HepG2 (cell line): ENCODE measurements around the gene MT1G. TPM values are rescaled to one million over a fixed set of nuclear protein-coding genes. Genes with fewer than 3 reads are reported as not detected.

Experiments used
- HOXA7 ChIP-seq: sonication (generic); formaldehyde crosslinking; IDR thresholded peaks from 2 replicates; pipeline ENCODE4 v1.8.1; 2022; ENCODE audit warnings: mild to moderate bottlenecking, missing genetic modification reagents, moderate library complexity
- IKZF4 ChIP-seq: sonication (generic); formaldehyde crosslinking; IDR thresholded peaks from 2 replicates; pipeline ENCODE4 v1.5.1; 2020; ENCODE audit warnings: borderline replicate concordance, mild to moderate bottlenecking, low read depth, missing genetic modification reagents; ENCODE audit errors: not compliant biosample characterization
- JUND ChIP-seq: sonication (generic); formaldehyde crosslinking; IDR thresholded peaks from 2 replicates; pipeline ENCODE4 v1.8.0; 2022; ENCODE audit warnings: mild to moderate bottlenecking, missing genetic modification reagents
- LCORL ChIP-seq, 2 experiments: fragments of 450-650 bp in 1 of 2; sonication (generic) in 1 of 2; formaldehyde crosslinking in 1 of 2; IDR thresholded peaks; 2 replicates each; pipeline versions ENCODE4 v1.5.0 to v1.6.1; 2017 to 2020; ENCODE audit warnings: antibody characterized with exemption in 1 of 2, missing genetic modification reagents in 1 of 2
- NONO ChIP-seq, 2 experiments: fragments of 450-650 bp in 1 of 2; sonication (generic) in 1 of 2; formaldehyde crosslinking in 1 of 2; IDR thresholded peaks in 1 of 2; conservative IDR thresholded peaks in 1 of 2; 2 replicates each; pipeline versions ENCODE4 v1.6.1 to v1.8.0; 2017 to 2022; ENCODE audit warnings: mild to moderate bottlenecking in 1 of 2, missing genetic modification reagents in 1 of 2, moderate library complexity in 1 of 2
- PAX8 ChIP-seq: sonication (generic); formaldehyde crosslinking; IDR thresholded peaks from 2 replicates; pipeline ENCODE4 v1.8.0; 2022; ENCODE audit warnings: mild to moderate bottlenecking, missing genetic modification reagents, borderline replicate concordance
- REL ChIP-seq: sonication (generic); formaldehyde crosslinking; conservative IDR thresholded peaks from 2 replicates; pipeline ENCODE4 v1.8.0; 2022; ENCODE audit warnings: mild to moderate bottlenecking, missing genetic modification reagents, moderate library complexity
- RFX1 ChIP-seq: fragments of 450-650 bp; IDR thresholded peaks from 2 replicates; pipeline ENCODE4 v1.6.1; 2017
- SMAD1 ChIP-seq: sonication (generic); formaldehyde crosslinking; IDR thresholded peaks from 2 replicates; pipeline ENCODE4 v1.4.0; 2020; ENCODE audit warnings: missing genetic modification reagents, low read depth, mild to moderate bottlenecking, borderline replicate concordance
- TBX2 ChIP-seq: sonication (generic); formaldehyde crosslinking; IDR thresholded peaks from 2 replicates; pipeline ENCODE4 v1.5.0; 2020; ENCODE audit warnings: missing genetic modification reagents, mild to moderate bottlenecking, borderline replicate concordance
- ZNF138 ChIP-seq: sonication (generic); formaldehyde crosslinking; IDR thresholded peaks from 2 replicates; pipeline ENCODE4 v1.5.0; 2020; ENCODE audit warnings: mild to moderate bottlenecking, low read depth, missing genetic modification reagents
- ZNF567 ChIP-seq: sonication (generic); formaldehyde crosslinking; IDR thresholded peaks from 2 replicates; pipeline ENCODE4 v1.8.1; 2023; ENCODE audit warnings: mild to moderate bottlenecking, missing genetic modification reagents, borderline replicate concordance
- ZNF598 ChIP-seq: sonication (generic); formaldehyde crosslinking; IDR thresholded peaks from 2 replicates; pipeline ENCODE4 v1.5.1; 2020; ENCODE audit warnings: mild to moderate bottlenecking, missing genetic modification reagents, borderline replicate concordance
- ZNF652 ChIP-seq: IDR thresholded peaks from 2 replicates; pipeline ENCODE4 v1.6.1; 2016; ENCODE audit warnings: low read depth, borderline replicate concordance
- ZNF792 ChIP-seq: IDR thresholded peaks from 2 replicates; pipeline ENCODE4 v1.6.1; 2016
- polyA plus RNA-seq, 8 experiments: library from polyadenylated mRNA; depleted of rRNA in 3 of 8; stranded (reverse) in 7 of 8; unstranded in 1 of 8; fragments of >200 nt; fragmentation: Illumina TruSeq in 4 of 8; extraction: Trizol in 4 of 8; gene quantifications; 2 replicates each; pipeline versions ENCODE4 v1.2.1 to v1.2.3, GENCODE V29; 2011 to 2016; ENCODE audit warnings: low read depth in 4 of 8, missing spikeins in 1 of 8, mixed read lengths in 1 of 8; ENCODE audit not compliant: insufficient read depth in 1 of 8
- total RNA-seq, 5 experiments: library from RNA; depleted of rRNA; stranded (reverse); fragments of >200 nt; fragmentation: Illumina TruSeq; extraction: Trizol; gene quantifications; 2 replicates each; pipeline ENCODE4 v1.2.3, GENCODE V29; 2016; ENCODE audit warnings: low read depth in 1 of 5
- TF ChIP-seq, protein P1 (sequence below): IDR thresholded peaks from 2 replicates; pipeline ENCODE4 v1.6.1; 2012; ENCODE audit warnings: low read length, improper control_type of control experiment
- TF ChIP-seq, protein P2 (sequence below): sonication (generic); formaldehyde crosslinking; IDR thresholded peaks from 2 replicates; pipeline ENCODE4 v1.5.0; 2020; ENCODE audit warnings: missing genetic modification reagents
- TF ChIP-seq, protein P3 (sequence below): sonication (generic); formaldehyde crosslinking; conservative IDR thresholded peaks from 2 replicates; pipeline ENCODE4 v1.4.0; 2020; ENCODE audit warnings: missing genetic modification reagents
- TF ChIP-seq, protein P4 (sequence below): sonication (generic); formaldehyde crosslinking; IDR thresholded peaks from 2 replicates; pipeline ENCODE4 v1.5.0; 2020; ENCODE audit warnings: missing genetic modification reagents
- TF ChIP-seq, protein P5 (sequence below): sonication (generic); formaldehyde crosslinking; IDR thresholded peaks from 2 replicates; pipeline ENCODE4 v1.5.0; 2020; ENCODE audit warnings: missing genetic modification reagents

MT1G gene
- total and polyA plus RNA-seq, 2 of the 13 experiments (the other 11 are each of a cell fraction or from before 2014, with no cell fraction given): 3.6 to 377 TPM

DNA sequence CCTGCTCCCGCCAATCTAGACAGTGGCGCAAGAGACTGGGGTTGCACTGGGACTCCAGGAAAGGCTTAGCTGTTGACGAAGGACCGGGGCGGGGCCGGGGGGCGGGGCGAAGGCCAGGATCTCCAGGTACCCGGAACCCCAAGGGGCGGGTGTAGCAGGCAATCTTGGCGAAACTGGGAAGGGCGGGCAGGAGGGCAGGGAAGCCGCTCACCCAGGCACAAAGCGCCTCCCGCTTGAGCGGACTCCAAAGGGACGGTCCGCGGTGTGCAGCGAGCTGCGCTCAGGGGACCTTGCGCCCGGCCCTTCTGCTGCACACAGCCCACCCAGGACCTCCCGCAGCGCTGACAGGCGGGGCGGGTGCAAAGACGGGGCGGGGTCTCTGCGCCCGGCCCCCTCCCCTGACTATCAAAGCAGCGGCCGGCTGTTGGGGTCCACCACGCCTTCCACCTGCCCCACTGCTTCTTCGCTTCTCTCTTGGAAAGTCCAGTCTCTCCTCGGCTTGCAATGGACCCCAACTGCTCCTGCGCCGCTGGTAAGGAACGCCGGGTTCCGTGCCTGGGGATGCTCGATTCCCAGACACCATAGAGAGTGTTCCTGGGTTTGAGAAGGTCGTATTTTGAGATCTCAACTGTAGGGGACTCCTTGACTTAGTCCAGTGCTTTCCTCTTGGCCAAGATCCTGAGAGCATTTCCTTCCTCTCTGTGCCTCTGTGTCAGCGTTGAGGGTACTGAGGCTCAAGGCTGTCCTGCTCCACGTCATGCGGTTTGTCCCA lies 10.1 kb downstream of the MT1G start, which contains the start of gene MT1F (continued):
- no peak for TF ChIP-seq LCORL (IDR thresholded peaks at IDR 0.05)
- TF ChIP-seq LCORL (CRISPR knock-in tag; IDR thresholded peaks at IDR 0.05): peak; percentile 31; the same call in 1 of the 2 replicates
- TF ChIP-seq ZNF567 (CRISPR knock-in tag): no peak
- TF ChIP-seq RFX1: no peak
- TF ChIP-seq ZNF652: no peak
- TF ChIP-seq, protein P1, sequence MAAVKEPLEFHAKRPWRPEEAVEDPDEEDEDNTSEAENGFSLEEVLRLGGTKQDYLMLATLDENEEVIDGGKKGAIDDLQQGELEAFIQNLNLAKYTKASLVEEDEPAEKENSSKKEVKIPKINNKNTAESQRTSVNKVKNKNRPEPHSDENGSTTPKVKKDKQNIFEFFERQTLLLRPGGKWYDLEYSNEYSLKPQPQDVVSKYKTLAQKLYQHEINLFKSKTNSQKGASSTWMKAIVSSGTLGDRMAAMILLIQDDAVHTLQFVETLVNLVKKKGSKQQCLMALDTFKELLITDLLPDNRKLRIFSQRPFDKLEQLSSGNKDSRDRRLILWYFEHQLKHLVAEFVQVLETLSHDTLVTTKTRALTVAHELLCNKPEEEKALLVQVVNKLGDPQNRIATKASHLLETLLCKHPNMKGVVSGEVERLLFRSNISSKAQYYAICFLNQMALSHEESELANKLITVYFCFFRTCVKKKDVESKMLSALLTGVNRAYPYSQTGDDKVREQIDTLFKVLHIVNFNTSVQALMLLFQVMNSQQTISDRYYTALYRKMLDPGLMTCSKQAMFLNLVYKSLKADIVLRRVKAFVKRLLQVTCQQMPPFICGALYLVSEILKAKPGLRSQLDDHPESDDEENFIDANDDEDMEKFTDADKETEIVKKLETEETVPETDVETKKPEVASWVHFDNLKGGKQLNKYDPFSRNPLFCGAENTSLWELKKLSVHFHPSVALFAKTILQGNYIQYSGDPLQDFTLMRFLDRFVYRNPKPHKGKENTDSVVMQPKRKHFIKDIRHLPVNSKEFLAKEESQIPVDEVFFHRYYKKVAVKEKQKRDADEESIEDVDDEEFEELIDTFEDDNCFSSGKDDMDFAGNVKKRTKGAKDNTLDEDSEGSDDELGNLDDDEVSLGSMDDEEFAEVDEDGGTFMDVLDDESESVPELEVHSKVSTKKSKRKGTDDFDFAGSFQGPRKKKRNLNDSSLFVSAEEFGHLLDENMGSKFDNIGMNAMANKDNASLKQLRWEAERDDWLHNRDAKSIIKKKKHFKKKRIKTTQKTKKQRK: no peak
- TF ChIP-seq, protein P2, sequence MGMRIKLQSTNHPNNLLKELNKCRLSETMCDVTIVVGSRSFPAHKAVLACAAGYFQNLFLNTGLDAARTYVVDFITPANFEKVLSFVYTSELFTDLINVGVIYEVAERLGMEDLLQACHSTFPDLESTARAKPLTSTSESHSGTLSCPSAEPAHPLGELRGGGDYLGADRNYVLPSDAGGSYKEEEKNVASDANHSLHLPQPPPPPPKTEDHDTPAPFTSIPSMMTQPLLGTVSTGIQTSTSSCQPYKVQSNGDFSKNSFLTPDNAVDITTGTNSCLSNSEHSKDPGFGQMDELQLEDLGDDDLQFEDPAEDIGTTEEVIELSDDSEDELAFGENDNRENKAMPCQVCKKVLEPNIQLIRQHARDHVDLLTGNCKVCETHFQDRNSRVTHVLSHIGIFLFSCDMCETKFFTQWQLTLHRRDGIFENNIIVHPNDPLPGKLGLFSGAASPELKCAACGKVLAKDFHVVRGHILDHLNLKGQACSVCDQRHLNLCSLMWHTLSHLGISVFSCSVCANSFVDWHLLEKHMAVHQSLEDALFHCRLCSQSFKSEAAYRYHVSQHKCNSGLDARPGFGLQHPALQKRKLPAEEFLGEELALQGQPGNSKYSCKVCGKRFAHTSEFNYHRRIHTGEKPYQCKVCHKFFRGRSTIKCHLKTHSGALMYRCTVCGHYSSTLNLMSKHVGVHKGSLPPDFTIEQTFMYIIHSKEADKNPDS (CRISPR knock-in tag): no peak
- TF ChIP-seq REL (CRISPR knock-in tag): no peak
- TF ChIP-seq TBX2 (CRISPR knock-in tag): no peak
- no peak for TF ChIP-seq HOXA7 (CRISPR knock-in tag)
- TF ChIP-seq, protein P3, sequence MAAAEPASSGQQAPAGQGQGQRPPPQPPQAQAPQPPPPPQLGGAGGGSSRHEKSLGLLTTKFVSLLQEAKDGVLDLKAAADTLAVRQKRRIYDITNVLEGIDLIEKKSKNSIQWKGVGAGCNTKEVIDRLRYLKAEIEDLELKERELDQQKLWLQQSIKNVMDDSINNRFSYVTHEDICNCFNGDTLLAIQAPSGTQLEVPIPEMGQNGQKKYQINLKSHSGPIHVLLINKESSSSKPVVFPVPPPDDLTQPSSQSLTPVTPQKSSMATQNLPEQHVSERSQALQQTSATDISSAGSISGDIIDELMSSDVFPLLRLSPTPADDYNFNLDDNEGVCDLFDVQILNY (CRISPR knock-in tag): no peak
- TF ChIP-seq IKZF4 (CRISPR knock-in tag): no peak
- no peak for TF ChIP-seq NONO (IDR thresholded peaks at IDR 0.05)
- peak; percentile 22 for TF ChIP-seq NONO (CRISPR knock-in tag; conservative IDR thresholded peaks at IDR 0.05)
- no peak for TF ChIP-seq JUND (CRISPR knock-in tag)
- TF ChIP-seq, protein P4, sequence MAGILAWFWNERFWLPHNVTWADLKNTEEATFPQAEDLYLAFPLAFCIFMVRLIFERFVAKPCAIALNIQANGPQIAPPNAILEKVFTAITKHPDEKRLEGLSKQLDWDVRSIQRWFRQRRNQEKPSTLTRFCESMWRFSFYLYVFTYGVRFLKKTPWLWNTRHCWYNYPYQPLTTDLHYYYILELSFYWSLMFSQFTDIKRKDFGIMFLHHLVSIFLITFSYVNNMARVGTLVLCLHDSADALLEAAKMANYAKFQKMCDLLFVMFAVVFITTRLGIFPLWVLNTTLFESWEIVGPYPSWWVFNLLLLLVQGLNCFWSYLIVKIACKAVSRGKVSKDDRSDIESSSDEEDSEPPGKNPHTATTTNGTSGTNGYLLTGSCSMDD (CRISPR knock-in tag): no peak
- TF ChIP-seq ZNF598 (CRISPR knock-in tag): peak; percentile 37; the same call in 1 of the 2 replicates
- no peak; the same call in 1 of the 2 replicates for TF ChIP-seq ZNF792 (CRISPR knock-in tag)
- TF ChIP-seq SMAD1 (CRISPR knock-in tag): no peak
- TF ChIP-seq, protein P5, sequence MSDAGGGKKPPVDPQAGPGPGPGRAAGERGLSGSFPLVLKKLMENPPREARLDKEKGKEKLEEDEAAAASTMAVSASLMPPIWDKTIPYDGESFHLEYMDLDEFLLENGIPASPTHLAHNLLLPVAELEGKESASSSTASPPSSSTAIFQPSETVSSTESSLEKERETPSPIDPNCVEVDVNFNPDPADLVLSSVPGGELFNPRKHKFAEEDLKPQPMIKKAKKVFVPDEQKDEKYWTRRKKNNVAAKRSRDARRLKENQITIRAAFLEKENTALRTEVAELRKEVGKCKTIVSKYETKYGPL (CRISPR knock-in tag): no peak
- no peak for TF ChIP-seq PAX8 (CRISPR knock-in tag)
- no peak for TF ChIP-seq ZNF138 (CRISPR knock-in tag)
